ENCODE results near the gene ADCY2. TPM values are rescaled to one million over a fixed set of nuclear protein-coding genes. Genes with fewer than 3 reads are reported as not detected.

Gene ADCY2
- total and polyA plus RNA-seq, 2 experiments from 2014 or later: 2.2 to 4.7 TPM

- H3K9me3 ChIP-seq (ENCODE audit: low read depth): no peaks in the 10 kb centered on the region
- no peak for DNase-seq (ENCODE audit: low read depth in 1 of 2, low spot score in 1 of 2)
- H3K4me3 ChIP-seq: no peak overlapping the region
- no peaks in the 10 kb centered on the region for H3K4me1 ChIP-seq (ENCODE audit: low read depth)
- H3K27me3 ChIP-seq: no peaks in the 10 kb centered on the region
- TF ChIP-seq, protein P1, sequence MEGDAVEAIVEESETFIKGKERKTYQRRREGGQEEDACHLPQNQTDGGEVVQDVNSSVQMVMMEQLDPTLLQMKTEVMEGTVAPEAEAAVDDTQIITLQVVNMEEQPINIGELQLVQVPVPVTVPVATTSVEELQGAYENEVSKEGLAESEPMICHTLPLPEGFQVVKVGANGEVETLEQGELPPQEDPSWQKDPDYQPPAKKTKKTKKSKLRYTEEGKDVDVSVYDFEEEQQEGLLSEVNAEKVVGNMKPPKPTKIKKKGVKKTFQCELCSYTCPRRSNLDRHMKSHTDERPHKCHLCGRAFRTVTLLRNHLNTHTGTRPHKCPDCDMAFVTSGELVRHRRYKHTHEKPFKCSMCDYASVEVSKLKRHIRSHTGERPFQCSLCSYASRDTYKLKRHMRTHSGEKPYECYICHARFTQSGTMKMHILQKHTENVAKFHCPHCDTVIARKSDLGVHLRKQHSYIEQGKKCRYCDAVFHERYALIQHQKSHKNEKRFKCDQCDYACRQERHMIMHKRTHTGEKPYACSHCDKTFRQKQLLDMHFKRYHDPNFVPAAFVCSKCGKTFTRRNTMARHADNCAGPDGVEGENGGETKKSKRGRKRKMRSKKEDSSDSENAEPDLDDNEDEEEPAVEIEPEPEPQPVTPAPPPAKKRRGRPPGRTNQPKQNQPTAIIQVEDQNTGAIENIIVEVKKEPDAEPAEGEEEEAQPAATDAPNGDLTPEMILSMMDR (IDR thresholded peaks at IDR 0.05; ENCODE audit: low read depth, low read length): no peak
- H3K27ac ChIP-seq: no peak overlapping the region
- H3K36me3 ChIP-seq: no peaks in the 10 kb centered on the region
Observed at GRCh38 chr5:7446913-7447312, 51.0 kb downstream of the ADCY2 start.

GRCh38 chr5:7453947-7454346 lies 58.0 kb downstream of the ADCY2 start:
- Histone ChIP-seq H3K27ac (no peak overlapping the region), H3K4me3 (no peak overlapping the region), H3K9me3 (ENCODE audit: low read depth) (no peaks in the 10 kb centered on the region), H3K27me3 (no peaks in the 10 kb centered on the region), H3K36me3 (no peaks in the 10 kb centered on the region), H3K4me1 (ENCODE audit: low read depth) (no peaks in the 10 kb centered on the region)
- no peak for DNase-seq (ENCODE audit: low read depth in 1 of 2, low spot score in 1 of 2)
- TF ChIP-seq, protein P1 (IDR thresholded peaks at IDR 0.05; ENCODE audit: low read depth, low read length): no peak

DNA sequence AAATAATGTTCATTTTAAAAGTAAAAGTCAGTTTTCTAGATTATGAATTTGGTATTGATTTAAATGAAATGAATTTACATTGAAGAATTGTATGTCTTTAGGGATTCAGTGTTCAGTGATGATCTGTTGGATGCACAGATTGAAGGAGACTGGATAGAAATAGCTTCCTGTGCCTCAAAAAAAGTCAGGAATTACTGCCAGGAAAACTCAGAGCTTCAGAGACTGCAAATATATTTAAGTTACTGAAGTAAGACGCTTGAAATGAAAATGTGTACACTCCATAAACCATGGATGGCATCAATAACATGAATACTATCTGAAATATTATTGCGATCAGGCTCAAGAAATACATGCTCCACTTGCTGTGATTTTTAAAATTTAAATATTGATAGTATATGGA lies 60.3 kb downstream of the ADCY2 start:
- TF ChIP-seq, protein P1 (IDR thresholded peaks at IDR 0.05; ENCODE audit: low read depth, low read length): no peak
- Histone ChIP-seq H3K27me3 (no peaks in the 10 kb centered on the region), H3K4me3 (no peak overlapping the region)

DNA sequence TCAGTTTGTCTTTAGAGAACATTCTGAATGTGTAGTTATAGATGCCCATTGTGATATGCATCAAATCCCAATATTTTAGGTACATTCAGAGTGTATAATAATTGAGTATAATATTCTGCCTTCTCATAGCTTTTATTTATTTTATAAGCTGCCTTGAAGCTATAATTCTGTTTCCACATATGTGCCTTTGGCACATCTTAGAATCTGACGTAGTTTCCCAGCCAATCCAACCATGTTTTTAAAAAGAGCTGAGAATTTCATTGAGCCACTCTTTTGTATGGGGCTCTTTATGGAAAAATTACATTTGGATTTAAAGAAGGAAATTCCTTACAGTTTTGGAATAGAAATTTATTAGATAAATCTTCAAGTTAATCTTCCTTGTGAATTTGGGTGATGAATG lies 65.4 kb downstream of the ADCY2 start:
- Histone ChIP-seq H3K9me3 (ENCODE audit: low read depth) (no peaks in the 10 kb centered on the region), H3K27ac (no peak overlapping the region), H3K4me1 (ENCODE audit: low read depth) (no peaks in the 10 kb centered on the region), H3K36me3 (no peaks in the 10 kb centered on the region), H3K27me3 (no peaks in the 10 kb centered on the region), H3K4me3 (no peak overlapping the region)
- DNase-seq (ENCODE audit: low read depth in 1 of 2, low spot score in 1 of 2): no peak
- TF ChIP-seq, protein P1 (IDR thresholded peaks at IDR 0.05; ENCODE audit: low read depth, low read length): no peak

More for the DNA sequence above, 60.3 kb downstream of the ADCY2 start:
- no peak for DNase-seq (ENCODE audit: low read depth in 1 of 2, low spot score in 1 of 2)
- no peak overlapping the region for H3K27ac ChIP-seq
- no peaks in the 10 kb centered on the region for H3K9me3 ChIP-seq (ENCODE audit: low read depth)
- no peaks in the 10 kb centered on the region for H3K4me1 ChIP-seq (ENCODE audit: low read depth)
- H3K36me3 ChIP-seq: no peaks in the 10 kb centered on the region

- no peaks in the 10 kb centered on the region for H3K9me3 ChIP-seq (ENCODE audit: low read depth)
- H3K4me3 ChIP-seq: no peak overlapping the region
- H3K4me1 ChIP-seq (ENCODE audit: low read depth): no peaks in the 10 kb centered on the region
- H3K27me3 ChIP-seq: no peaks in the 10 kb centered on the region
- TF ChIP-seq, protein P1 (IDR thresholded peaks at IDR 0.05; ENCODE audit: low read depth, low read length): no peak
- no peaks in the 10 kb centered on the region for H3K36me3 ChIP-seq
- no peak for DNase-seq (ENCODE audit: low read depth in 1 of 2, low spot score in 1 of 2)
- no peak overlapping the region for H3K27ac ChIP-seq
Observed at GRCh38 chr5:7462758-7463157, 66.8 kb downstream of the ADCY2 start.

DNA sequence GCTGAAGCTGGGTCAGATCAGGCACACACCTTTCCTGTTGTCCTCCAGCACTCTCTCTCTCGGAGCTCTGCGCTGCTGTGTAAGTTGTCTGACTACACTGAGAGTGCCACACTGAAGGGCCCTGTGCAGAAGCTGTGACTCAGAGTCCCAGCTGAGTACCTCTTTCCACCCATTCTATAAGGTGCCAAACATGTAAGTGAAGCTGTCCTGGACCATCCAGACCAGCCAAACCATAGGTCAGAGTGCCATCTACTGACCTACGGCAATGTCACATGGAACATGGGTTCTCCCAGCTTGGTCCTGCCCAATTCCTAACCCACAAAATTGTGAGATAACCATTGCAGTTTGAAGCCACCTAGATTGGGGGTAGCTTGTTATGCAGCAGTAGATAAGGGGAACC lies 68.2 kb downstream of the ADCY2 start:
- no peaks in the 10 kb centered on the region for H3K36me3 ChIP-seq
- no peaks in the 10 kb centered on the region for H3K9me3 ChIP-seq (ENCODE audit: low read depth)
- no peak overlapping the region for H3K27ac ChIP-seq
- no peak for DNase-seq (ENCODE audit: low read depth in 1 of 2, low spot score in 1 of 2)
- H3K4me1 ChIP-seq (ENCODE audit: low read depth): no peaks in the 10 kb centered on the region
- no peaks in the 10 kb centered on the region for H3K27me3 ChIP-seq
- no peak overlapping the region for H3K4me3 ChIP-seq
- TF ChIP-seq, protein P1 (IDR thresholded peaks at IDR 0.05; ENCODE audit: low read depth, low read length): no peak

All from cardiac muscle cell (in vitro differentiated cells and primary cell).